HG02759 (cell line): ENCODE measurements around the gene HEATR5A.
"Not testable (repeated sequence)": the region's sequence is repeated elsewhere in the genome, so short reads cannot be mapped to it uniquely, and the experiment has no call there.

Experiments
- ATAC-seq: cut with Tn5 transposase; IDR thresholded peaks from one replicate; pipeline ENCODE4 v1.9.1; 2021; ENCODE audit warnings: mild to moderate bottlenecking, moderate library complexity; ENCODE audit not compliant: unreplicated experiment

Gene HEATR5A

GRCh38 chr14:31261859-31262731 is 158.3 kb downstream of the HEATR5A start:
- ATAC-seq, result peak; percentile 75

GRCh38 chr14:31261523-31261858 is 158.9 kb downstream of the HEATR5A start:
- ATAC-seq, result no peak

GRCh38 chr14:31259040-31259435 is 161.3 kb downstream of the HEATR5A start:
- ATAC-seq, result not testable (repeated sequence)

GRCh38 chr14:31258427-31259039 is 161.8 kb downstream of the HEATR5A start:
- ATAC-seq, result no peak

GRCh38 chr14:31257554-31258426 is 162.6 kb downstream of the HEATR5A start:
- ATAC-seq, result not testable (repeated sequence)

- ATAC-seq, result no peak
Measured at GRCh38 chr14:31257244-31257553, 163.2 kb downstream of the HEATR5A start.

GRCh38 chr14:31256534-31257243 is 163.7 kb downstream of the HEATR5A start:
- ATAC-seq, result no peak

GRCh38 chr14:31255918-31256317 is 164.4 kb downstream of the HEATR5A start:
- ATAC-seq, result not testable (repeated sequence)

- no peak for ATAC-seq
Measured at GRCh38 chr14:31255286-31255685, 165.1 kb downstream of the HEATR5A start.

- no peak for ATAC-seq
Measured at GRCh38 chr14:31253746-31254471, 166.4 kb downstream of the HEATR5A start.

- ATAC-seq, result no peak
Measured at GRCh38 chr14:31252865-31253264, 167.5 kb downstream of the HEATR5A start.

GRCh38 chr14:31251028-31251958 is 169.1 kb downstream of the HEATR5A start:
- no peak for ATAC-seq

GRCh38 chr14:31244626-31245025 is 175.7 kb downstream of the HEATR5A start:
- no peak for ATAC-seq

GRCh38 chr14:31243860-31244259 is 176.5 kb downstream of the HEATR5A start:
- ATAC-seq, result no peak

- ATAC-seq, result not testable (repeated sequence)
Measured at GRCh38 chr14:31242161-31242940, 178.0 kb downstream of the HEATR5A start.
